CD14-positive monocyte (primary cell): ENCODE results near the gene TMEM54. TPM values are rescaled to one million over a fixed set of nuclear protein-coding genes. Genes with fewer than 3 reads are reported as not detected.
A peak's percentile ranks its signal among the peaks of the same experiment; 100 is the strongest.

Source experiments
- DNase-seq, 3 donors: peaks; one replicate each; pipeline ENCODE4 v3.0.0-alpha.2; 2011 to 2022
- H2AFZ ChIP-seq: 2 replicates; pipeline ENCODE4 v1.6.0; 2012; ENCODE audit warnings: mild to moderate bottlenecking, low read depth, low read length, inconsistent platforms; ENCODE audit not compliant: insufficient read depth, poor library complexity, severe bottlenecking
- H3K27ac ChIP-seq, 2 donors: 1 replicate in 1 of 2; 2 replicates in 1 of 2; pipeline ENCODE4 v1.5.1; 2012 to 2013; ENCODE audit warnings: low read length in 2 of 2, control low read depth in 1 of 2, inconsistent platforms in 1 of 2, low read depth in 1 of 2, mild to moderate bottlenecking in 1 of 2
- H3K27me3 ChIP-seq, 2 donors: one replicate each; pipeline versions ENCODE4 v1.6.0 to v1.6.1; 2011 to 2013; ENCODE audit warnings: low read length in 2 of 2; ENCODE audit not compliant: control insufficient read depth in 2 of 2, insufficient read depth in 2 of 2
- H3K36me3 ChIP-seq, 2 donors: replicated peaks in 1 of 2; 1 replicate in 1 of 2; 2 replicates in 1 of 2; pipeline versions ENCODE4 v1.5.1 to v1.6.1; 2012 to 2013; ENCODE audit warnings: low read length in 2 of 2, control low read depth in 1 of 2, inconsistent platforms in 1 of 2, mild to moderate bottlenecking in 1 of 2; ENCODE audit not compliant: insufficient read depth in 2 of 2, control insufficient read depth in 1 of 2
- H3K4me1 ChIP-seq, 2 donors: 1 replicate in 1 of 2; 2 replicates in 1 of 2; pipeline versions ENCODE4 v1.5.1 to v1.6.1; 2012 to 2013; ENCODE audit warnings: low read length in 2 of 2, control low read depth in 1 of 2, inconsistent platforms in 1 of 2, mild to moderate bottlenecking in 1 of 2, moderate library complexity in 1 of 2; ENCODE audit not compliant: insufficient read depth in 2 of 2, control insufficient read depth in 1 of 2
- H3K4me2 ChIP-seq: replicated peaks from 2 replicates; pipeline ENCODE3; 2012; ENCODE audit warnings: low read length, moderate library complexity, mild to moderate bottlenecking; ENCODE audit not compliant: poor library complexity, severe bottlenecking; ENCODE audit errors: extremely low read depth
- H3K4me3 ChIP-seq, 3 experiments: fragments of 200-600 bp in 1 of 3; sonication (generic) in 1 of 3; replicated peaks in 1 of 3; 1 replicate in 2 of 3; 2 replicates in 1 of 3; pipeline ENCODE4 v1.5.1; 2011 to 2013; ENCODE audit warnings: low read length in 3 of 3, mild to moderate bottlenecking in 3 of 3, control low read depth in 2 of 3, low read depth in 2 of 3, inconsistent platforms in 1 of 3, moderate library complexity in 1 of 3
- H3K79me2 ChIP-seq: 2 replicates; pipeline ENCODE4 v1.6.0; 2012; ENCODE audit warnings: mild to moderate bottlenecking, control low read depth, inconsistent platforms, low read length, moderate library complexity; ENCODE audit not compliant: insufficient read depth
- H3K9ac ChIP-seq: 2 replicates; pipeline ENCODE4 v1.6.0; 2017; ENCODE audit warnings: low read length, mild to moderate bottlenecking; ENCODE audit not compliant: insufficient read depth, poor library complexity, severe bottlenecking
- H3K9me3 ChIP-seq, 2 donors: replicated peaks in 1 of 2; 1 replicate in 1 of 2; 2 replicates in 1 of 2; pipeline versions ENCODE4 v1.5.1 to v1.6.1; 2012 to 2013; ENCODE audit warnings: low read length in 2 of 2, control low read depth in 1 of 2; ENCODE audit not compliant: control insufficient read depth in 1 of 2, insufficient read depth in 1 of 2
- H4K20me1 ChIP-seq: 2 replicates; pipeline ENCODE4 v1.6.0; 2012; ENCODE audit warnings: mild to moderate bottlenecking, low read length, control low read depth, moderate library complexity; ENCODE audit not compliant: insufficient read depth
- H3K27ac Mint-ChIP-seq, 7 donors: one replicate each; pipeline ENCODE4 v1.8.0; 2020; ENCODE audit warnings: mild to moderate bottlenecking in 7 of 7, mixed read lengths in 7 of 7, moderate library complexity in 6 of 7, inconsistent platforms in 2 of 7
- H3K27me3 Mint-ChIP-seq, 3 donors: one replicate each; pipeline ENCODE4 v1.8.0; 2021 to 2022; ENCODE audit warnings: low read depth in 3 of 3, mild to moderate bottlenecking in 3 of 3, mixed read lengths in 3 of 3, moderate library complexity in 3 of 3, inconsistent platforms in 1 of 3
- H3K36me3 Mint-ChIP-seq, 2 donors: one replicate each; pipeline ENCODE4 v1.8.0; 2020; ENCODE audit warnings: mixed read lengths in 2 of 2, inconsistent platforms in 1 of 2, mild to moderate bottlenecking in 1 of 2
- H3K4me1 Mint-ChIP-seq: one replicate; pipeline ENCODE4 v1.8.0; 2020; ENCODE audit warnings: mild to moderate bottlenecking, mixed read lengths
- H3K4me3 Mint-ChIP-seq, 2 donors: one replicate each; pipeline ENCODE4 v1.8.0; 2020; ENCODE audit warnings: mild to moderate bottlenecking in 2 of 2, mixed read lengths in 2 of 2, moderate library complexity in 1 of 2
- H3K9me3 Mint-ChIP-seq, 7 donors: one replicate each; pipeline ENCODE4 v1.8.0; 2020 to 2022; ENCODE audit warnings: mixed read lengths in 7 of 7, mild to moderate bottlenecking in 6 of 7, moderate library complexity in 6 of 7, inconsistent platforms in 2 of 7
- CTCF ChIP-seq: fragments of 200-600 bp; IDR thresholded peaks from one replicate; pipeline ENCODE4 v1.8.0; 2022; ENCODE audit warnings: antibody characterized with exemption, mild to moderate bottlenecking
- WGBS: methylation state at CpG from one replicate; pipeline ENCODE4 v1.1.5; 2013; ENCODE audit warnings: missing lambda C conversion rate; ENCODE audit not compliant: insufficient coverage; 5-methylcytosine and 5-hydroxymethylcytosine counted together
- intact Hi-C, 2 donors: fragments of 100-400 bp; cut with micrococcal nuclease; formaldehyde crosslinking; loops; one replicate each; pipeline versions ENCODE4 v1.15.0 to v1.15.1; 2023
- polyA plus RNA-seq, 3 donors: library from polyadenylated mRNA; depleted of rRNA in 1 of 3; unstranded in 2 of 3; stranded (reverse) in 1 of 3; fragments of 300-500 nt in 2 of 3; fragments of >200 nt in 1 of 3; fragmentation: Illumina TruSeq in 2 of 3; gene quantifications; 1 replicate in 2 of 3; 2 replicates in 1 of 3; pipeline ENCODE4 v1.2.3, GENCODE V29; 2012 to 2021

Gene TMEM54
- polyA plus RNA-seq, 3 donors, result 0.08 TPM; not detected in 2

- intact Hi-C loops, result no loop called here
- Mint-ChIP-seq H3K27ac (no peak overlapping the region), H3K27me3 (peaks cover 26 to 39% (median 29%) of the 10 kb centered on the region in 3 donors), H3K36me3 (peaks cover 19 to 20% of the 10 kb centered on the region in 2 donors), H3K4me1 (peaks cover 17% of the 10 kb centered on the region), H3K9me3 (peaks cover 0 to 20% (median 8%) of the 10 kb centered on the region in 7 donors), H3K4me3 (no peak overlapping the region)
- Histone ChIP-seq H3K4me3 (no peak overlapping the region), H3K36me3 (peaks cover 0 to 7% of the 10 kb centered on the region in 2 donors), H4K20me1 (peaks cover 28% of the 10 kb centered on the region), H3K79me2 (no peaks in the 10 kb centered on the region), H3K4me1 (peaks cover 11 to 12% of the 10 kb centered on the region in 2 donors), H3K4me2 (no peak overlapping the region), H3K9me3 (peaks cover 0 to 14% of the 10 kb centered on the region in 2 donors), H3K27ac (no peak overlapping the region), H3K9ac (no peak overlapping the region), H3K27me3 (peaks cover 23 to 32% of the 10 kb centered on the region in 2 donors), H2AFZ (no peak overlapping the region)
- no peak for TF ChIP-seq CTCF
- WGBS, result no CpG with 5 or more reads among the region's 2 CpGs
- DNase-seq, result no peak
These were observed 28.2 kb upstream of the TMEM54 start for GRCh38 chr1:32929366-32929765.

- intact Hi-C loops, result no loop called here
- H3K9me3 Mint-ChIP-seq, result peaks cover 0 to 21% (median 8%) of the 10 kb centered on the region in 7 donors
These were observed 27.5 kb upstream of the TMEM54 start for GRCh38 chr1:32928715-32929114.

More at GRCh38 chr1:32928715-32929114, 27.5 kb upstream of the TMEM54 start:
- no peak overlapping the region for H3K27ac ChIP-seq
- peaks cover 21% of the 10 kb centered on the region for H4K20me1 ChIP-seq
- 98% methylated on average over 5 of the region's 8 CpGs for WGBS
- no peak overlapping the region for H2AFZ ChIP-seq
- peaks cover 0 to 18% of the 10 kb centered on the region in 2 donors for H3K9me3 ChIP-seq
- H3K36me3 Mint-ChIP-seq, result peaks cover 13 to 15% of the 10 kb centered on the region in 2 donors
- H3K36me3 ChIP-seq, result peaks cover 0 to under 1% of the 10 kb centered on the region in 2 donors
- H3K27me3 Mint-ChIP-seq, result peaks cover 33 to 46% (median 35%) of the 10 kb centered on the region in 3 donors
- no peak for TF ChIP-seq CTCF
- no peaks in the 10 kb centered on the region for H3K79me2 ChIP-seq
- H3K27me3 ChIP-seq, result peaks cover 29 to 39% of the 10 kb centered on the region in 2 donors
- H3K4me3 Mint-ChIP-seq, result no peak overlapping the region
- H3K27ac Mint-ChIP-seq, result no peak overlapping the region
- H3K9ac ChIP-seq, result no peak overlapping the region
- H3K4me1 ChIP-seq, result peaks cover 11 to 12% of the 10 kb centered on the region in 2 donors
- H3K4me1 Mint-ChIP-seq, result peaks cover 16% of the 10 kb centered on the region
- peak in 1 of 3 donors; percentile 32 for DNase-seq
- H3K4me2 ChIP-seq, result no peak overlapping the region
- H3K4me3 ChIP-seq, result no peak overlapping the region
